H1 (cell line): ENCODE results near the gene GPS1. TPM values are rescaled to one million over a fixed set of nuclear protein-coding genes. Genes with fewer than 3 reads are reported as not detected.

Experiments used
- CTCF ChIA-PET: fragments of 300-600 bp; sonication (Branson Sonifier 250); formaldehyde crosslinking; loops from one replicate; lab custom pipeline; 2021; ENCODE audit not compliant: partially characterized antibody; lab: Charles Lee
- POLR2A ChIA-PET: fragments of 300-600 bp; sonication (Branson Sonifier 250); formaldehyde crosslinking; loops from one replicate; lab custom pipeline; 2021; ENCODE audit warnings: inconsistent platforms; ENCODE audit not compliant: partially characterized antibody; lab: Charles Lee
- DNase-seq, 2 experiments: peaks; one replicate each; pipeline versions ENCODE4 v3.0.0 to v3.0.0-alpha.2; 2010 to 2022; ENCODE audit warnings: low spot score in 2 of 2, low read depth in 1 of 2, mixed read lengths in 1 of 2
- FAIRE-seq: peaks from 2 replicates; lab custom pipeline; 2011; peaks lifted over from hg19 to GRCh38; lab: Jason Lieb, UNC
- H2AFZ ChIP-seq: 2 replicates; pipeline ENCODE4 v1.8.1; 2012; ENCODE audit warnings: low read length, inconsistent platforms
- H2AK5ac ChIP-seq: 2 replicates; pipeline ENCODE4 v1.6.1; 2013; ENCODE audit warnings: low read depth, low read length
- H2BK120ac ChIP-seq: replicated peaks from 2 replicates; pipeline ENCODE3; 2013; ENCODE audit warnings: low read depth, low read length, inconsistent platforms
- H2BK12ac ChIP-seq: 2 replicates; pipeline ENCODE4 v1.6.1; 2013; ENCODE audit warnings: low read depth, low read length
- H2BK15ac ChIP-seq: 2 replicates; pipeline ENCODE4 v1.6.1; 2013; ENCODE audit warnings: low read length
- H2BK20ac ChIP-seq: 2 replicates; pipeline ENCODE4 v1.6.1; 2013; ENCODE audit warnings: low read length
- H2BK5ac ChIP-seq: 2 replicates; pipeline ENCODE4 v1.6.1; 2013; ENCODE audit warnings: low read depth, low read length
- H3K14ac ChIP-seq: 2 replicates; pipeline ENCODE4 v1.6.1; 2013; ENCODE audit warnings: inconsistent platforms; ENCODE audit not compliant: insufficient read length
- H3K18ac ChIP-seq: 2 replicates; pipeline ENCODE4 v1.6.1; 2013; ENCODE audit warnings: low read length; ENCODE audit errors: extremely low read depth
- H3K23ac ChIP-seq: 2 replicates; pipeline ENCODE4 v1.6.1; 2013; ENCODE audit warnings: inconsistent platforms; ENCODE audit not compliant: insufficient read length
- H3K23me2 ChIP-seq: 2 replicates; pipeline ENCODE4 v1.6.1; 2013; ENCODE audit warnings: low read depth, low read length
- H3K27ac ChIP-seq: 2 replicates; pipeline ENCODE4 v1.6.1; 2011; ENCODE audit warnings: low read depth, low read length, inconsistent platforms
- H3K27me3 ChIP-seq, 4 experiments: replicated peaks in 1 of 4; 1 replicate in 1 of 4; 2 replicates in 3 of 4; pipeline versions ENCODE4 v1.6.1 to v1.8.1; 2011 to 2013; ENCODE audit warnings: low read length in 3 of 4, mild to moderate bottlenecking in 3 of 4, inconsistent platforms in 2 of 4, mixed read lengths in 2 of 4, moderate library complexity in 1 of 4; ENCODE audit not compliant: control insufficient read depth in 3 of 4, insufficient read depth in 3 of 4; ENCODE audit errors: extremely low read depth in 1 of 4
- H3K36me3 ChIP-seq, 4 experiments: 2 replicates each; pipeline versions ENCODE4 v1.6.1 to v1.8.1; 2011 to 2013; ENCODE audit warnings: mild to moderate bottlenecking in 4 of 4, low read length in 3 of 4, moderate library complexity in 2 of 4, control low read depth in 1 of 4, inconsistent platforms in 1 of 4; ENCODE audit not compliant: insufficient read depth in 4 of 4, control insufficient read depth in 2 of 4
- H3K4ac ChIP-seq: replicated peaks from 2 replicates; pipeline ENCODE3; 2013; ENCODE audit warnings: low read length, low read depth, mixed read lengths, inconsistent platforms; ENCODE audit not compliant: insufficient read length
- H3K4me1 ChIP-seq, 4 experiments: replicated peaks in 1 of 4; 1 replicate in 1 of 4; 2 replicates in 3 of 4; pipeline versions ENCODE4 v1.6.1 to v1.8.1; 2011 to 2013; ENCODE audit warnings: low read length in 3 of 4, inconsistent platforms in 2 of 4, mixed read lengths in 1 of 4; ENCODE audit not compliant: insufficient read depth in 4 of 4, control insufficient read depth in 3 of 4
- H3K4me2 ChIP-seq, 2 experiments: 2 replicates each; pipeline versions ENCODE4 v1.6.1 to v1.8.1; 2011 to 2013; ENCODE audit warnings: low read depth in 2 of 2, low read length in 2 of 2, control low read depth in 1 of 2, inconsistent platforms in 1 of 2, mild to moderate bottlenecking in 1 of 2; ENCODE audit not compliant: insufficient read depth in 1 of 2
- H3K4me3 ChIP-seq, 4 experiments: fragments of 200-600, 300-600 bp in 1 of 4; sonication (generic), shearing (Covaris generic), sonication (Bioruptor Twin) in 1 of 4; 2 replicates each; pipeline versions ENCODE4 v1.5.1 to v1.8.1; 2011 to 2016; ENCODE audit warnings: low read length in 4 of 4, low read depth in 3 of 4, control low read depth in 2 of 4, inconsistent platforms in 2 of 4, mild to moderate bottlenecking in 2 of 4, mixed read lengths in 1 of 4, moderate library complexity in 1 of 4; ENCODE audit not compliant: insufficient read depth in 2 of 4; ENCODE audit errors: extremely low read depth in 1 of 4
- H3K56ac ChIP-seq: replicated peaks from 2 replicates; pipeline ENCODE3; 2013; ENCODE audit warnings: low read depth, mild to moderate bottlenecking, mixed read lengths, low read length, inconsistent platforms; ENCODE audit not compliant: insufficient read length
- H3K79me1 ChIP-seq: 2 replicates; pipeline ENCODE4 v1.6.1; 2013; ENCODE audit warnings: low read depth, low read length, control low read depth
- H3K79me2 ChIP-seq, 2 experiments: 2 replicates each; pipeline versions ENCODE4 v1.6.1 to v1.8.1; 2012 to 2013; ENCODE audit warnings: low read length in 2 of 2, mild to moderate bottlenecking in 2 of 2, inconsistent platforms in 1 of 2; ENCODE audit not compliant: insufficient read depth in 2 of 2, control insufficient read depth in 1 of 2
- H3K9ac ChIP-seq, 4 experiments: replicated peaks in 1 of 4; 1 replicate in 1 of 4; 2 replicates in 3 of 4; pipeline versions ENCODE4 v1.6.1 to v1.8.1; 2011 to 2013; ENCODE audit warnings: low read depth in 3 of 4, low read length in 3 of 4, control low read depth in 2 of 4, mild to moderate bottlenecking in 2 of 4, moderate library complexity in 2 of 4, inconsistent platforms in 1 of 4; ENCODE audit errors: extremely low read depth in 1 of 4
- H3K9me3 ChIP-seq, 2 experiments: 2 replicates each; pipeline versions ENCODE4 v1.6.1 to v1.8.1; 2012 to 2013; ENCODE audit warnings: mild to moderate bottlenecking in 2 of 2, moderate library complexity in 2 of 2, control low read depth in 1 of 2, inconsistent platforms in 1 of 2, low read depth in 1 of 2, low read length in 1 of 2, mixed read lengths in 1 of 2; ENCODE audit not compliant: insufficient read depth in 2 of 2
- H4K20me1 ChIP-seq, 2 experiments: replicated peaks in 1 of 2; 2 replicates each; pipeline versions ENCODE3 to v1.8.1; 2011 to 2013; ENCODE audit warnings: inconsistent platforms in 2 of 2, low read length in 2 of 2, mild to moderate bottlenecking in 1 of 2; ENCODE audit not compliant: insufficient read depth in 2 of 2, control insufficient read depth in 1 of 2
- H4K5ac ChIP-seq: 2 replicates; pipeline ENCODE4 v1.6.1; 2013; ENCODE audit warnings: low read length, low read depth, mixed read lengths, inconsistent platforms; ENCODE audit not compliant: insufficient read length
- H4K8ac ChIP-seq: 2 replicates; pipeline ENCODE4 v1.8.0; 2013; ENCODE audit warnings: mild to moderate bottlenecking, moderate library complexity, low read length, inconsistent platforms; ENCODE audit not compliant: insufficient read depth; ENCODE audit errors: extremely low read depth
- H4K91ac ChIP-seq: replicated peaks from 2 replicates; pipeline ENCODE3; 2013; ENCODE audit warnings: low read length, mixed read lengths, inconsistent platforms; ENCODE audit not compliant: insufficient read length
- ASH2L ChIP-seq: fragments of 200-600, 300-600 bp; sonication (generic); IDR thresholded peaks from one replicate; pipeline ENCODE4 v1.7.1; 2017; ENCODE audit warnings: low read length
- ATF3 ChIP-seq: IDR thresholded peaks from 2 replicates; pipeline ENCODE4 v1.6.1; 2011; ENCODE audit warnings: low read depth, mild to moderate bottlenecking, low read length; ENCODE audit not compliant: insufficient read depth
- CTCF ChIP-seq, 3 experiments: IDR thresholded peaks; 1 replicate in 2 of 3; 2 replicates in 1 of 3; pipeline versions ENCODE4 v1.5.1 to v1.6.1; 2011; ENCODE audit warnings: low read length in 3 of 3, mild to moderate bottlenecking in 3 of 3, inconsistent platforms in 2 of 3, low read depth in 1 of 3, moderate library complexity in 1 of 3; ENCODE audit not compliant: insufficient read depth in 1 of 3; ENCODE audit errors: control extremely low read depth in 1 of 3
- RFX5 ChIP-seq: IDR thresholded peaks from 2 replicates; pipeline ENCODE4 v1.6.1; 2011; ENCODE audit warnings: low read depth, low read length, improper control_type of control experiment, borderline replicate concordance
- WGBS, 2 experiments: shearing (Covaris generic) in 1 of 2; methylation state at CpG; one replicate each; pipeline versions ENCODE4 v1.1.6 to v1.1.7; 2013 to 2015; ENCODE audit warnings: low lambda C conversion rate in 2 of 2, mixed read lengths in 2 of 2, inconsistent platforms in 1 of 2, low coverage in 1 of 2, missing lambda C conversion rate in 1 of 2; ENCODE audit not compliant: insufficient replicate concordance in 2 of 2, insufficient coverage in 1 of 2, insufficient read length in 1 of 2; ENCODE audit errors: extremely low coverage in 1 of 2, missing lambda C conversion rate in 1 of 2; 5-methylcytosine and 5-hydroxymethylcytosine counted together
- polyA plus RNA-seq, 7 experiments: library from polyadenylated mRNA; depleted of rRNA in 3 of 7; stranded (reverse) in 5 of 7; unstranded in 2 of 7; fragments of >200 nt in 5 of 7; fragments of 200-250 nt in 2 of 7; gene quantifications; 1 replicate in 5 of 7; 2 replicates in 1 of 7; 4 replicates in 1 of 7; pipeline versions ENCODE4 v1.2.1 to v1.2.3, GENCODE V29; 2011 to 2013; ENCODE audit warnings: missing spikeins in 2 of 7, mixed read lengths in 2 of 7
- total RNA-seq: library from RNA; stranded (reverse); fragmentation: NEBNext Ultra II Directional; extraction: Animal tissue kit (Norgen Biotek cat#: 25700); gene quantifications from 2 replicates; pipeline ENCODE4 v1.2.1, GENCODE V29; 2021

Gene GPS1
- total and polyA plus RNA-seq, 2 of the 8 experiments (the other 6 are each of a cell fraction or from before 2014, with no cell fraction given) = 153 to 277 TPM

GRCh38 chr17:82065193-82065637 is 13.5 kb downstream of the GPS1 start:
- FAIRE-seq (no peak), DNase-seq (no peak)
- Histone ChIP-seq H3K23ac (no peak overlapping the region), H2BK5ac (no peak overlapping the region), H3K4ac (no peak overlapping the region), H3K56ac (peak overlapping the region; percentile 39), H3K9ac (peak overlapping the region in 3 of 4 experiments; percentile 54 to 93 (median 62); a peak in 6 of 7 replicates), H3K27ac (no peak overlapping the region), H3K4me1 (peaks cover 0 to 10% (median 5%) of the 10 kb centered on the region in 4 experiments; a peak in 5 of 7 replicates), H4K20me1 (peaks cover 0 to 3% of the 10 kb centered on the region in 2 experiments), H3K79me2 (no peaks in the 10 kb centered on the region), H3K27me3 (no peaks in the 10 kb centered on the region), H3K4me3 (peak overlapping the region; percentile 53 to 93 (median 77)), H4K91ac (no peak overlapping the region), H3K18ac (no peak overlapping the region), H3K4me2 (peak overlapping the region; percentile 37 to 79), H2AFZ (no peak overlapping the region), H2BK12ac (no peak overlapping the region), H4K8ac (peak overlapping the region; percentile 93), H3K79me1 (peaks cover 5% of the 10 kb centered on the region; the same call in 1 of the 2 replicates), H4K5ac (no peak overlapping the region), H2AK5ac (no peak overlapping the region), H2BK20ac (no peak overlapping the region), H2BK15ac (no peak overlapping the region), H2BK120ac (no peak overlapping the region), H3K36me3 (peaks cover 6 to 15% (median 14%) of the 10 kb centered on the region in 4 experiments; a peak in 5 of 8 replicates), H3K9me3 (no peaks in the 10 kb centered on the region), H3K23me2 (peaks cover 8% of the 10 kb centered on the region; the same call in 1 of the 2 replicates), H3K14ac (no peak overlapping the region)
- ChIA-PET CTCF (interaction anchor here (0.7 to 4.3 kb wide), 7 partner anchors 10 to 137 kb away, joined by 3 to 21 read pairs (median 5); partner anchors contain the start of genes FASN and RAC3), POLR2A (interaction anchor here (0.9 to 16.2 kb wide), 16 partner anchors 10 to 139 kb away, joined by 3 to 161 read pairs (median 4); partner anchors contain the start of genes FASN, GPS1 and RFNG)
- 2% methylated on average over 36 of the region's 47 CpGs; no CpG with 5 or more reads in 1 of the 2 experiments for whole genome bisulfite sequencing, 2 experiments
- TF ChIP-seq RFX5 (no peak), ASH2L (peak; percentile 20), ATF3 (no peak), CTCF (IDR thresholded peaks at IDR 0.05; ENCODE audit: control extremely low read depth in 1 of 3, insufficient read depth in 1 of 3, low read depth in 1 of 3, low read length in 3 of 3) (no peak)
